IMR-90 (cell line): ENCODE data around the gene IRF2BP2.

Experiments
- BHLHE40 ChIP-seq: fragments of 150-350 bp; IDR thresholded peaks from 2 replicates; pipeline ENCODE4 v1.6.1; 2016; ENCODE audit warnings: mild to moderate bottlenecking, low read depth, low read length
- CHD1 ChIP-seq: IDR thresholded peaks from 2 replicates; pipeline ENCODE4 v1.6.1; 2012; ENCODE audit warnings: low read depth, low read length, improper control_type of control experiment
- ELK1 ChIP-seq: fragments of 150-350 bp; IDR thresholded peaks from 2 replicates; pipeline ENCODE4 v1.6.1; 2016; ENCODE audit warnings: low read depth, mild to moderate bottlenecking, low read length, moderate library complexity, borderline replicate concordance
- MAZ ChIP-seq: IDR thresholded peaks from 2 replicates; pipeline ENCODE4 v1.6.1; 2012; ENCODE audit warnings: low read depth, mild to moderate bottlenecking, low read length, improper control_type of control experiment, moderate library complexity, borderline replicate concordance
- MXI1 ChIP-seq: IDR thresholded peaks from 2 replicates; pipeline ENCODE4 v1.6.1; 2012; ENCODE audit warnings: low read depth, mild to moderate bottlenecking, low read length, moderate library complexity, borderline replicate concordance
- NFE2L2 ChIP-seq: fragments of 150-350 bp; IDR thresholded peaks from 2 replicates; pipeline ENCODE4 v1.6.1; 2016; ENCODE audit warnings: low read depth, mild to moderate bottlenecking, low read length
- POLR2A ChIP-seq: IDR thresholded peaks from 2 replicates; pipeline ENCODE4 v1.6.1; 2012; ENCODE audit warnings: mild to moderate bottlenecking, low read depth, low read length
- RCOR1 ChIP-seq: IDR thresholded peaks from 2 replicates; pipeline ENCODE4 v1.6.1; 2012; ENCODE audit warnings: mild to moderate bottlenecking, low read length, improper control_type of control experiment; ENCODE audit not compliant: insufficient replicate concordance
- RFX5 ChIP-seq: IDR thresholded peaks from 2 replicates; pipeline ENCODE4 v1.8.0; 2012; ENCODE audit warnings: low read depth, mild to moderate bottlenecking, low read length, moderate library complexity
- SMC3 ChIP-seq: fragments of 150-350 bp; IDR thresholded peaks from 2 replicates; pipeline ENCODE4 v1.6.1; 2016; ENCODE audit warnings: low read depth, mild to moderate bottlenecking, antibody characterized with exemption, low read length, moderate library complexity
- USF2 ChIP-seq: fragments of 150-350 bp; IDR thresholded peaks from 2 replicates; pipeline ENCODE4 v1.6.1; 2017; ENCODE audit warnings: mild to moderate bottlenecking, antibody characterized with exemption, low read length, low read depth
- TF ChIP-seq, protein P1 (sequence below): conservative IDR thresholded peaks from 2 replicates; pipeline ENCODE4 v1.5.1; 2012; ENCODE audit warnings: mild to moderate bottlenecking, low read depth, low read length, improper control_type of control experiment

DNA sequence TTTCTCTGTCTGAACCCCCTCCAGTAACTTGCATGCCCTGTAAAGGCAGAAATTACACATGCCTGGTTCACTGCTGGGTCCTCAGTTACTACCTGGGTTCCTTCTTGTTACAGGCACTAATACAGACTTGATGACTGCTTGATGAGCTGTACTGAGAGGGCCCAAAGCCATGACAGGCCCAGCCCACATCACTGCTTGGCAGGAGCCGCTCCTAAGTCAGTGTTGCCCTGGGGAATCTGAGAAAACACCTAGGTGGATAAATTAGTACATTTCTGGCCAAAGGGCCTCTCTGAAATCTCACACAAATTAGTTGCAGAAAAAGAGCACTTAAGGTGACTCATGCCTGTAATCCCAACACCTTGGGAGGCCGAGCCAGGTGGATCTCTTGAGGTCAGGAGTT lies 37.8 kb upstream of the IRF2BP2 start:
- TF ChIP-seq RCOR1: no peak
- TF ChIP-seq, protein P1, sequence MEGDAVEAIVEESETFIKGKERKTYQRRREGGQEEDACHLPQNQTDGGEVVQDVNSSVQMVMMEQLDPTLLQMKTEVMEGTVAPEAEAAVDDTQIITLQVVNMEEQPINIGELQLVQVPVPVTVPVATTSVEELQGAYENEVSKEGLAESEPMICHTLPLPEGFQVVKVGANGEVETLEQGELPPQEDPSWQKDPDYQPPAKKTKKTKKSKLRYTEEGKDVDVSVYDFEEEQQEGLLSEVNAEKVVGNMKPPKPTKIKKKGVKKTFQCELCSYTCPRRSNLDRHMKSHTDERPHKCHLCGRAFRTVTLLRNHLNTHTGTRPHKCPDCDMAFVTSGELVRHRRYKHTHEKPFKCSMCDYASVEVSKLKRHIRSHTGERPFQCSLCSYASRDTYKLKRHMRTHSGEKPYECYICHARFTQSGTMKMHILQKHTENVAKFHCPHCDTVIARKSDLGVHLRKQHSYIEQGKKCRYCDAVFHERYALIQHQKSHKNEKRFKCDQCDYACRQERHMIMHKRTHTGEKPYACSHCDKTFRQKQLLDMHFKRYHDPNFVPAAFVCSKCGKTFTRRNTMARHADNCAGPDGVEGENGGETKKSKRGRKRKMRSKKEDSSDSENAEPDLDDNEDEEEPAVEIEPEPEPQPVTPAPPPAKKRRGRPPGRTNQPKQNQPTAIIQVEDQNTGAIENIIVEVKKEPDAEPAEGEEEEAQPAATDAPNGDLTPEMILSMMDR: no peak
- TF ChIP-seq RFX5: no peak
- no peak for TF ChIP-seq USF2
- TF ChIP-seq POLR2A: no peak
- no peak for TF ChIP-seq SMC3
- no peak for TF ChIP-seq CHD1
- TF ChIP-seq MXI1: no peak
- TF ChIP-seq ELK1: no peak
- no peak for TF ChIP-seq MAZ
- no peak for TF ChIP-seq BHLHE40
- no peak for TF ChIP-seq NFE2L2
